Caco-2 (cell line): ENCODE data around the gene ZFAND6. TPM values are rescaled to one million over a fixed set of nuclear protein-coding genes. Genes with fewer than 3 reads are reported as not detected.

ENCODE experiments used
- BruUV-seq: library from RNA; stranded (reverse); fragments of 400-500 nt; replicated peaks from 2 replicates; lab custom pipeline; 2021; lab: Mats Ljungman, UMichigan
- CTCF ChIA-PET: fragments of 300-600 bp; sonication (Branson Sonifier 250); formaldehyde crosslinking; loops from one replicate; lab custom pipeline; 2022; ENCODE audit warnings: antibody characterized with exemption; lab: Charles Lee
- POLR2A ChIA-PET: fragments of 300-600 bp; sonication (Branson Sonifier 250); formaldehyde crosslinking; loops from one replicate; lab custom pipeline; 2022; ENCODE audit warnings: antibody characterized with exemption; lab: Charles Lee
- DNase-seq, 2 experiments: peaks; one replicate each; pipeline versions ENCODE4 v3.0.0 to v3.0.0-alpha.2; 2020 to 2022
- H3K27me3 ChIP-seq: replicated peaks from 2 replicates; pipeline ENCODE4 v1.6.0; 2011; ENCODE audit warnings: low read length; ENCODE audit not compliant: control insufficient read depth, insufficient read depth
- H3K36me3 ChIP-seq: 2 replicates; pipeline ENCODE4 v1.5.1; 2011; ENCODE audit warnings: low read length; ENCODE audit not compliant: control insufficient read depth, insufficient read depth
- H3K4me1 ChIP-seq: fragments of 250-450 bp; sonication (Bioruptor Pico); 2 replicates; pipeline ENCODE4 v1.5.1; 2020; ENCODE audit warnings: mild to moderate bottlenecking
- H3K4me3 ChIP-seq: 2 replicates; pipeline ENCODE4 v1.5.1; 2011; ENCODE audit warnings: low read depth, mild to moderate bottlenecking, control low read depth, low read length
- H3K9me3 ChIP-seq: fragments of 250-450 bp; sonication (Bioruptor Pico); 2 replicates; pipeline ENCODE4 v1.5.1; 2020; ENCODE audit warnings: mild to moderate bottlenecking, moderate library complexity
- H3K27ac Mint-ChIP-seq: one replicate; pipeline ENCODE4 v1.8.0; 2022; ENCODE audit warnings: mixed read lengths; ENCODE audit not compliant: unreplicated experiment
- H3K27me3 Mint-ChIP-seq: one replicate; pipeline ENCODE4 v1.8.0; 2022; ENCODE audit warnings: mixed read lengths; ENCODE audit not compliant: insufficient read depth, unreplicated experiment
- H3K36me3 Mint-ChIP-seq: one replicate; pipeline ENCODE4 v1.8.0; 2022; ENCODE audit warnings: mild to moderate bottlenecking, mixed read lengths; ENCODE audit not compliant: insufficient read depth, unreplicated experiment
- H3K4me1 Mint-ChIP-seq: one replicate; pipeline ENCODE4 v1.8.0; 2022; ENCODE audit warnings: low read depth, mixed read lengths; ENCODE audit not compliant: unreplicated experiment
- H3K4me3 Mint-ChIP-seq: one replicate; pipeline ENCODE4 v1.8.0; 2022; ENCODE audit warnings: mild to moderate bottlenecking, moderate library complexity, mixed read lengths; ENCODE audit not compliant: unreplicated experiment
- H3K9me3 Mint-ChIP-seq: one replicate; pipeline ENCODE4 v1.8.0; 2022; ENCODE audit warnings: mixed read lengths; ENCODE audit not compliant: unreplicated experiment
- CTCF ChIP-seq, 2 experiments: fragments of 200-600 bp in 1 of 2; IDR thresholded peaks; 1 replicate in 1 of 2; 2 replicates in 1 of 2; pipeline versions ENCODE4 v1.5.1 to v1.8.0; 2011 to 2022; ENCODE audit warnings: antibody characterized with exemption in 1 of 2, control low read depth in 1 of 2, inconsistent platforms in 1 of 2, low read depth in 1 of 2, low read length in 1 of 2, mild to moderate bottlenecking in 1 of 2, moderate library complexity in 1 of 2; ENCODE audit not compliant: insufficient read depth in 1 of 2, severe bottlenecking in 1 of 2, unreplicated experiment in 1 of 2
- intact Hi-C: fragments of 100-400 bp; cut with micrococcal nuclease; formaldehyde crosslinking; loops from one replicate; pipeline ENCODE4 v1.10.0; 2022; ENCODE audit not compliant: unreplicated experiment
- total RNA-seq: library from RNA; stranded (reverse); gene quantifications from 2 replicates; pipeline ENCODE4 v1.2.3, GENCODE V29; 2022

ZFAND6 gene
- total RNA-seq, 1 experiment from 2014 or later: 40.5 TPM

DNA sequence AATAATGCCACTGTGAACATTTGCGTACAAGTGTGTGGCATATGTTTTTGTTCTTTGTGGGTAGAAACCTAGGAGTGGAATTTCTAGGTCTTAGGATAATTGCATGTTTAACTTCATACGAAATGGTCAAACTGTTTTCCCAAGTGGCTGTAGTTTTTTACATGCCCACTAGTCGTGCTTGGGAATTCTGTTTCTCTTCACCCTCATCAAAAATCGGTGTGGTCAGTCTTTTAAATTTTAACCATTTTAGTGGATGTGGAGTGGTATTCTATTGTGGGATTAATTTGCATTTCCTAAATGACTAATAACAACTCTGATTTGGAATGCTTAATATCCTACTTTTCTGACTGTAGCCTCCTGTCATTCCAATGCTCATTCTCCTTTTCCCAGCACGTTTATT, 27.6 kb downstream of the ZFAND6 start:
- Mint-ChIP-seq H3K36me3 (no peaks in the 10 kb centered on the region), H3K9me3 (peaks cover 9% of the 10 kb centered on the region), H3K4me1 (peaks cover 5% of the 10 kb centered on the region), H3K27ac (no peak overlapping the region), H3K4me3 (no peak overlapping the region), H3K27me3 (no peaks in the 10 kb centered on the region)
- Histone ChIP-seq H3K4me1 (no peaks in the 10 kb centered on the region), H3K36me3 (no peaks in the 10 kb centered on the region), H3K27me3 (no peaks in the 10 kb centered on the region), H3K4me3 (no peak overlapping the region), H3K9me3 (no peaks in the 10 kb centered on the region)
- CTCF ChIA-PET: no interaction called here
- BruUV-seq: no TSS peak
- POLR2A ChIA-PET: interaction anchor here (0.6 kb wide), 2 partner anchors 86 to 164 kb away, joined by 3 read pairs; no protein-coding TSS in a partner anchor
- intact Hi-C loops: no loop called here
- TF ChIP-seq CTCF (IDR thresholded peaks at IDR 0.05; ENCODE audit: insufficient read depth in 1 of 2, low read depth in 1 of 2, low read length in 1 of 2, severe bottlenecking in 1 of 2, unreplicated experiment in 1 of 2): no peak
- no peak for DNase-seq

- no peak overlapping the region for H3K27ac Mint-ChIP-seq
- peaks cover 9% of the 10 kb centered on the region for H3K9me3 Mint-ChIP-seq
- POLR2A ChIA-PET: no interaction called here
These were observed 30.6 kb downstream of the ZFAND6 start for GRCh38 chr15:80090041-80090440.

DNA sequence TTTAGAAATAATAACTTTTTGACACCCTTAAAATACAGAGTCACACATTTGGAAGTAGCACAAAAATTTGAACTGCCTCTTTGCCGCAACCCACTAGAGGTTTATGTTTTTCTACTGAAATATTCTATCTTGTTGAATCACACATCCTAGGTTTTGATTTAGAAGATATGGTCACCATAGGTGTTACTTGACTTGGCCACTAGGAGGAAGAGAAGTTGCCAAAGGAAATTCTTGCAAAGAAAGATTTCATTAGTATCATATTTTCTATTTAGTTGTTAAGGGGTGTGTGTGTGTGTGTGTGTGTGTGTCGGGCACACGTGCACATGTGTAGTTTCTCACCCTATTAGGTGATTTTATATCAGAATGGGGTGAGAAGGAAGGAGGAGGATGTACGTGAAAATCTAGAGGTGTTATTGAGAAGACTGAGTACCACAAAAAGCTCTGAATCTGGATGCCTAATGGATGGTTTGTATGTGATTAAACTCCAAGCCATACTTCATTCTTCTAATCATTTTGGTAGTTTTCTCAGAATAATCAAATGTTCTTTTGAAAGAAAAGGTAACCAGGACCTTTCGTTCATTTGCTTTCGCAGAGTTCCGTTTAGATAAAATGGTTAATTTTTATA, 31.5 kb downstream of the ZFAND6 start:
- no peaks in the 10 kb centered on the region for H3K36me3 Mint-ChIP-seq
- no peak for DNase-seq
- H3K9me3 Mint-ChIP-seq: peaks cover 9% of the 10 kb centered on the region
- no peaks in the 10 kb centered on the region for H3K4me1 Mint-ChIP-seq
- BruUV-seq: no TSS peak
- Histone ChIP-seq H3K27me3 (no peaks in the 10 kb centered on the region), H3K4me1 (no peaks in the 10 kb centered on the region), H3K4me3 (no peak overlapping the region), H3K36me3 (no peaks in the 10 kb centered on the region), H3K9me3 (no peaks in the 10 kb centered on the region)
- POLR2A ChIA-PET: no interaction called here
- intact Hi-C loops: loop anchor here (1.0 kb wide), 1 partner anchor 31 kb away; no protein-coding TSS in a partner anchor
- no peaks in the 10 kb centered on the region for H3K27me3 Mint-ChIP-seq
- TF ChIP-seq CTCF (IDR thresholded peaks at IDR 0.05; ENCODE audit: insufficient read depth in 1 of 2, low read depth in 1 of 2, low read length in 1 of 2, severe bottlenecking in 1 of 2, unreplicated experiment in 1 of 2): peak; percentile 32 to 36
- CTCF ChIA-PET: no interaction called here
- H3K4me3 Mint-ChIP-seq: no peak overlapping the region
- H3K27ac Mint-ChIP-seq: no peak overlapping the region

More at GRCh38 chr15:80090041-80090440, 30.6 kb downstream of the ZFAND6 start:
- Histone ChIP-seq H3K4me1 (no peaks in the 10 kb centered on the region), H3K9me3 (no peaks in the 10 kb centered on the region), H3K27me3 (no peaks in the 10 kb centered on the region), H3K4me3 (no peak overlapping the region), H3K36me3 (no peaks in the 10 kb centered on the region)
- no peak for DNase-seq
- H3K36me3 Mint-ChIP-seq: no peaks in the 10 kb centered on the region
- no peak for TF ChIP-seq CTCF (IDR thresholded peaks at IDR 0.05; ENCODE audit: insufficient read depth in 1 of 2, low read depth in 1 of 2, low read length in 1 of 2, severe bottlenecking in 1 of 2, unreplicated experiment in 1 of 2)
- intact Hi-C loops: loop anchor here (1.0 kb wide), 1 partner anchor 30 kb away; no protein-coding TSS in a partner anchor
- BruUV-seq: no TSS peak
- no peak overlapping the region for H3K4me3 Mint-ChIP-seq
- CTCF ChIA-PET: interaction anchor here (1.4 kb wide), 1 partner anchor 18 kb away, joined by 3 read pairs; no protein-coding TSS in a partner anchor
- no peaks in the 10 kb centered on the region for H3K4me1 Mint-ChIP-seq
- no peaks in the 10 kb centered on the region for H3K27me3 Mint-ChIP-seq
